HepG2 (cell line): Measurements from ENCODE around the gene CDK3. TPM values are rescaled to one million over a fixed set of nuclear protein-coding genes. Genes with fewer than 3 reads are reported as not detected.

ENCODE experiments used
- GLI4 ChIP-seq: sonication (generic); formaldehyde crosslinking; IDR thresholded peaks from 2 replicates; pipeline ENCODE4 v1.5.1; 2020; ENCODE audit warnings: missing genetic modification reagents, mild to moderate bottlenecking, moderate library complexity, borderline replicate concordance
- KAT7 ChIP-seq: IDR thresholded peaks from 2 replicates; pipeline ENCODE4 v1.6.1; 2018; ENCODE audit warnings: borderline replicate concordance, missing compliant biosample characterization
- RNF219 ChIP-seq: sonication (generic); formaldehyde crosslinking; IDR thresholded peaks from 2 replicates; pipeline ENCODE4 v1.5.0; 2020; ENCODE audit warnings: mild to moderate bottlenecking, missing genetic modification reagents
- TBX3 ChIP-seq: fragments of 450-650 bp; IDR thresholded peaks from 2 replicates; pipeline ENCODE4 v1.6.1; 2017; ENCODE audit warnings: antibody characterized with exemption, mild to moderate bottlenecking, inconsistent platforms, borderline replicate concordance
- THRA ChIP-seq: sonication (generic); formaldehyde crosslinking; IDR thresholded peaks from 2 replicates; pipeline ENCODE4 v1.4.0; 2020; ENCODE audit warnings: missing genetic modification reagents, borderline replicate concordance
- YY1 ChIP-seq: IDR thresholded peaks from 2 replicates; pipeline ENCODE4 v1.6.1; 2011; ENCODE audit warnings: low read length, low read depth, moderate library complexity, mild to moderate bottlenecking; ENCODE audit not compliant: insufficient read depth, insufficient replicate concordance
- ZBTB26 ChIP-seq: IDR thresholded peaks from 2 replicates; pipeline ENCODE4 v1.6.1; 2016; ENCODE audit warnings: missing compliant biosample characterization, missing genetic modification reagents, borderline replicate concordance
- ZFP62 ChIP-seq: sonication (generic); formaldehyde crosslinking; IDR thresholded peaks from 2 replicates; pipeline ENCODE4 v1.4.0; 2020; ENCODE audit warnings: missing genetic modification reagents
- ZNF138 ChIP-seq: sonication (generic); formaldehyde crosslinking; IDR thresholded peaks from 2 replicates; pipeline ENCODE4 v1.5.0; 2020; ENCODE audit warnings: mild to moderate bottlenecking, low read depth, missing genetic modification reagents
- ZNF318 ChIP-seq: sonication (generic); formaldehyde crosslinking; IDR thresholded peaks from 2 replicates; pipeline ENCODE4 v1.4.0; 2020; ENCODE audit warnings: mild to moderate bottlenecking, missing genetic modification reagents
- ZNF772 ChIP-seq: sonication (generic); formaldehyde crosslinking; IDR thresholded peaks from 2 replicates; pipeline ENCODE4 v1.5.0; 2020; ENCODE audit warnings: mild to moderate bottlenecking, missing genetic modification reagents
- polyA plus RNA-seq, 8 experiments: library from polyadenylated mRNA; depleted of rRNA in 3 of 8; stranded (reverse) in 7 of 8; unstranded in 1 of 8; fragments of >200 nt; fragmentation: Illumina TruSeq in 4 of 8; extraction: Trizol in 4 of 8; gene quantifications; 2 replicates each; pipeline versions ENCODE4 v1.2.1 to v1.2.3, GENCODE V29; 2011 to 2016; ENCODE audit warnings: low read depth in 4 of 8, missing spikeins in 1 of 8, mixed read lengths in 1 of 8; ENCODE audit not compliant: insufficient read depth in 1 of 8
- total RNA-seq, 5 experiments: library from RNA; depleted of rRNA; stranded (reverse); fragments of >200 nt; fragmentation: Illumina TruSeq; extraction: Trizol; gene quantifications; 2 replicates each; pipeline ENCODE4 v1.2.3, GENCODE V29; 2016; ENCODE audit warnings: low read depth in 1 of 5
- TF ChIP-seq, protein P1 (sequence below): sonication (generic); formaldehyde crosslinking; IDR thresholded peaks from 2 replicates; pipeline ENCODE4 v1.4.0; 2020; ENCODE audit warnings: missing genetic modification reagents
- TF ChIP-seq, protein P2 (sequence below): sonication (generic); formaldehyde crosslinking; IDR thresholded peaks from 2 replicates; pipeline ENCODE4 v1.8.1; 2023; ENCODE audit warnings: missing genetic modification reagents, inconsistent platforms, borderline replicate concordance

CDK3 gene
- total and polyA plus RNA-seq, 2 of the 13 experiments (the other 11 are each of a cell fraction or from before 2014, with no cell fraction given), result 5.8 to 11.4 TPM

- TF ChIP-seq ZBTB26 (CRISPR knock-in tag) (0 out of 2 replicates have a peak, but pooled peaks have one; percentile 41), YY1 (no peak), RNF219 (no peak), ZNF138 (no peak), KAT7 (CRISPR knock-in tag) (no peak), TBX3 (no peak), THRA (CRISPR knock-in tag) (no peak), GLI4 (CRISPR knock-in tag) (no peak), ZFP62 (CRISPR knock-in tag) (no peak), ZNF318 (CRISPR knock-in tag) (no peak), ZNF772 (CRISPR knock-in tag) (no peak)
- TF ChIP-seq, protein P1, sequence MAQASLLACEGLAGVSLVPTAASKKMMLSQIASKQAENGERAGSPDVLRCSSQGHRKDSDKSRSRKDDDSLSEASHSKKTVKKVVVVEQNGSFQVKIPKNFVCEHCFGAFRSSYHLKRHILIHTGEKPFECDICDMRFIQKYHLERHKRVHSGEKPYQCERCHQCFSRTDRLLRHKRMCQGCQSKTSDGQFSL (CRISPR knock-in tag), result no peak
- TF ChIP-seq, protein P2, sequence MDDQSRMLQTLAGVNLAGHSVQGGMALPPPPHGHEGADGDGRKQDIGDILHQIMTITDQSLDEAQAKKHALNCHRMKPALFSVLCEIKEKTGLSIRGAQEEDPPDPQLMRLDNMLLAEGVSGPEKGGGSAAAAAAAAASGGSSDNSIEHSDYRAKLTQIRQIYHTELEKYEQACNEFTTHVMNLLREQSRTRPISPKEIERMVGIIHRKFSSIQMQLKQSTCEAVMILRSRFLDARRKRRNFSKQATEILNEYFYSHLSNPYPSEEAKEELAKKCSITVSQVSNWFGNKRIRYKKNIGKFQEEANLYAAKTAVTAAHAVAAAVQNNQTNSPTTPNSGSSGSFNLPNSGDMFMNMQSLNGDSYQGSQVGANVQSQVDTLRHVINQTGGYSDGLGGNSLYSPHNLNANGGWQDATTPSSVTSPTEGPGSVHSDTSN (CRISPR knock-in tag), result 0 out of 2 replicates have a peak, but pooled peaks have one; percentile 72
Observed at GRCh38 chr17:76032073-76032779, 31.6 kb downstream of the CDK3 start (continued).
